DOHH2 (cell line): ENCODE data around the gene STK32B.

Source experiments
- H3F3A ChIP-seq: fragments of 200-600 bp; sonication (generic), shearing (Covaris generic); 2 replicates; pipeline ENCODE4 v1.6.0; 2016; ENCODE audit warnings: antibody characterized with exemption, mild to moderate bottlenecking; ENCODE audit not compliant: control insufficient read depth, insufficient read depth
- H3K27ac ChIP-seq: fragments of 200-600 bp; sonication (generic); 2 replicates; pipeline ENCODE4 v1.5.1; 2014; ENCODE audit warnings: low read depth, mild to moderate bottlenecking, low read length, moderate library complexity
- H3K27me3 ChIP-seq: fragments of 200-600 bp; sonication (generic); 2 replicates; pipeline ENCODE4 v1.6.1; 2014; ENCODE audit warnings: mild to moderate bottlenecking, low read length, mixed read lengths; ENCODE audit not compliant: control insufficient read depth
- H3K36me3 ChIP-seq: fragments of 200-600 bp; sonication (generic); 2 replicates; pipeline ENCODE4 v1.6.1; 2014; ENCODE audit warnings: mild to moderate bottlenecking, low read length, moderate library complexity, mixed read lengths; ENCODE audit not compliant: control insufficient read depth
- H3K4me1 ChIP-seq: fragments of 200-600 bp; sonication (generic); 2 replicates; pipeline ENCODE4 v1.6.1; 2014; ENCODE audit warnings: mild to moderate bottlenecking, low read length, mixed read lengths; ENCODE audit not compliant: control insufficient read depth
- H3K4me2 ChIP-seq: fragments of 200-600 bp; sonication (generic); 2 replicates; pipeline ENCODE4 v1.6.0; 2014; ENCODE audit warnings: mild to moderate bottlenecking, low read length, moderate library complexity
- H3K4me3 ChIP-seq: fragments of 200-600 bp; sonication (generic); 2 replicates; pipeline ENCODE4 v1.5.1; 2014; ENCODE audit warnings: mild to moderate bottlenecking, low read length, mixed read lengths
- H3K79me2 ChIP-seq: fragments of 200-600 bp; sonication (generic); 2 replicates; pipeline ENCODE4 v1.6.1; 2014; ENCODE audit warnings: mild to moderate bottlenecking, low read length, mixed read lengths; ENCODE audit not compliant: control insufficient read depth
- H3K9me2 ChIP-seq: fragments of 200-600 bp; sonication (generic); replicated peaks from 2 replicates; pipeline ENCODE4 v1.6.1; 2014; ENCODE audit warnings: mild to moderate bottlenecking, low read length, mixed read lengths; ENCODE audit not compliant: control insufficient read depth
- H3K9me3 ChIP-seq: fragments of 200-600 bp; sonication (generic); 2 replicates; pipeline ENCODE4 v1.6.1; 2014; ENCODE audit warnings: antibody characterized with exemption, low read length, mixed read lengths; ENCODE audit not compliant: control insufficient read depth, insufficient read depth
- H4K20me1 ChIP-seq: fragments of 200-600 bp; sonication (generic); 2 replicates; pipeline ENCODE4 v1.6.0; 2014; ENCODE audit warnings: low read depth, mild to moderate bottlenecking, antibody characterized with exemption, low read length, moderate library complexity; ENCODE audit not compliant: control insufficient read depth, insufficient read depth
- CTCF ChIP-seq: fragments of 200-600 bp; sonication (generic); IDR thresholded peaks from one replicate; pipeline ENCODE4 v1.5.1; 2014; ENCODE audit warnings: antibody characterized with exemption, mild to moderate bottlenecking, low read depth, low read length; ENCODE audit not compliant: poor library complexity, severe bottlenecking
- EZH2phosphoT487 ChIP-seq: fragments of 200-600 bp; sonication (generic); IDR thresholded peaks from 2 replicates; pipeline ENCODE4 v1.6.1; 2017; ENCODE audit warnings: borderline replicate concordance, mild to moderate bottlenecking, antibody characterized with exemption, low read length, moderate library complexity, mixed read lengths

STK32B gene

GRCh38 chr4:5028480-5028879, 22.8 kb upstream of the STK32B start:
- H3K4me1 ChIP-seq: peaks cover 4% of the 10 kb centered on the region
- no peak overlapping the region for H3K4me2 ChIP-seq
- H3K9me3 ChIP-seq: no peaks in the 10 kb centered on the region
- H3K27ac ChIP-seq: no peak overlapping the region
- no peak overlapping the region for H3K4me3 ChIP-seq
- H3K79me2 ChIP-seq: no peaks in the 10 kb centered on the region
- H4K20me1 ChIP-seq: no peaks in the 10 kb centered on the region
- H3K27me3 ChIP-seq: no peaks in the 10 kb centered on the region
- H3K9me2 ChIP-seq: no peaks in the 10 kb centered on the region
- no peak for TF ChIP-seq EZH2phosphoT487
- TF ChIP-seq CTCF: no peak
- no peaks in the 10 kb centered on the region for H3F3A ChIP-seq
- no peaks in the 10 kb centered on the region for H3K36me3 ChIP-seq

GRCh38 chr4:5029447-5029846, 21.8 kb upstream of the STK32B start:
- Histone ChIP-seq H3K27ac (no peak overlapping the region), H3F3A (no peaks in the 10 kb centered on the region), H4K20me1 (no peaks in the 10 kb centered on the region), H3K9me2 (no peaks in the 10 kb centered on the region), H3K9me3 (no peaks in the 10 kb centered on the region), H3K36me3 (no peaks in the 10 kb centered on the region), H3K4me3 (no peak overlapping the region), H3K27me3 (no peaks in the 10 kb centered on the region), H3K79me2 (no peaks in the 10 kb centered on the region), H3K4me1 (peaks cover 9% of the 10 kb centered on the region), H3K4me2 (no peak overlapping the region)
- no peak for TF ChIP-seq CTCF
- TF ChIP-seq EZH2phosphoT487: no peak

DNA sequence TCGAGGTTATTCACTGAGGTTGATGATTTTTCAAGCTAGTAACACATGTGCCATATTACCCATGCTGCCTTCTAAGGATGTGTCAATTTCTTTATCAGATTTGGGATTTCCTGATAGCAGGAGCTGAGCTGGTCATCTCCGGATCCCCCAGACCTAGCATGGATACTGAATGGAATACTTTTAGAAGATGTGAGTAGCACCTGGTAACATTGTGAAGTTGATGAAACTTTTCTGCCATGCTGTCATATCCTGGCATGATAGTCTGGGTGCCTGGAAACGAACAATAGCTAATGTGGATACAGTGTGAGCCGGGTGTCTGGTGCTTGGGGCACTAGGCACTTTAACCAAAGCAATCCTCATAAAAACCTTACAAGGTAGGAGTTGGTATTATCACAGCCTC, 21.1 kb upstream of the STK32B start:
- no peak overlapping the region for H3K27ac ChIP-seq
- no peaks in the 10 kb centered on the region for H4K20me1 ChIP-seq
- H3F3A ChIP-seq: no peaks in the 10 kb centered on the region
- H3K9me3 ChIP-seq: no peaks in the 10 kb centered on the region
- peaks cover 9% of the 10 kb centered on the region for H3K4me1 ChIP-seq
- no peak overlapping the region for H3K4me3 ChIP-seq
- H3K4me2 ChIP-seq: no peak overlapping the region
- H3K79me2 ChIP-seq: no peaks in the 10 kb centered on the region
- H3K9me2 ChIP-seq: no peaks in the 10 kb centered on the region
- no peaks in the 10 kb centered on the region for H3K27me3 ChIP-seq
- TF ChIP-seq CTCF (no peak), EZH2phosphoT487 (no peak)
- H3K36me3 ChIP-seq: no peaks in the 10 kb centered on the region

DNA sequence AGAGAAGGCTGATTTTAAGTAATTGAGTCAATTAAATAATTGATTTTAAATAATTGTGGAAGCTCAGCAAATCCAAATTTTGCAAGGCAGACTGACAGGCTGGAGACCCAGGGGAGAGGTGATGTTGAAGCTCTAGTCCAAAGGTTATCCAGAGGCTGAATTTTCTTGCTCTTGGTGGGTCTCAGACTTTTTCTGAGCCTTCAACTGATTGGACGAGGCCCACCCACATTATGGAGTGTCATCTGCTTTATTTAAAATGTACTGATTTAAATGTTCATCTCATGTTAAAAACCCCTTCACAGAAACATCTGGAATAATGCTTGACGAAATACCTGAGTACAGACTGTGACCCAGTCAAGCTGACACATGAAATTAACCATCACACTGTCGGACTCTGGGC, 20.4 kb upstream of the STK32B start:
- Histone ChIP-seq H4K20me1 (no peaks in the 10 kb centered on the region), H3K36me3 (no peaks in the 10 kb centered on the region), H3K27me3 (no peaks in the 10 kb centered on the region), H3K79me2 (no peaks in the 10 kb centered on the region), H3K4me2 (no peak overlapping the region), H3F3A (no peaks in the 10 kb centered on the region), H3K27ac (no peak overlapping the region), H3K4me1 (peaks cover 10% of the 10 kb centered on the region), H3K4me3 (no peak overlapping the region), H3K9me3 (no peaks in the 10 kb centered on the region), H3K9me2 (no peaks in the 10 kb centered on the region)
- TF ChIP-seq CTCF (no peak), EZH2phosphoT487 (no peak)
